Common myeloid progenitor, CD34-positive (primary cell): Measurements from ENCODE around the gene PLEKHG4B.
"Not testable (repeated sequence)": the region's sequence is repeated elsewhere in the genome, so short reads cannot be mapped to it uniquely, and the experiment has no call there.

ENCODE experiments used
- CTCF ChIA-PET: fragments of 350-600 bp; sonication (Branson Sonifier 250); formaldehyde crosslinking; loops from one replicate; lab custom pipeline; 2021; ENCODE audit warnings: antibody characterized with exemption; lab: Charles Lee
- POLR2A ChIA-PET: fragments of 350-600 bp; sonication (Branson Sonifier 250); formaldehyde crosslinking; loops from one replicate; lab custom pipeline; 2021; ENCODE audit warnings: antibody characterized with exemption; lab: Charles Lee
- DNase-seq, 3 donors: peaks; one replicate each; pipeline versions ENCODE4 v3.0.0 to v3.0.0-alpha.2; 2013
- H3K27ac ChIP-seq, 2 experiments: 1 replicate in 1 of 2; 2 replicates in 1 of 2; pipeline ENCODE4 v1.7.0; 2013; ENCODE audit warnings: inconsistent platforms in 2 of 2, low read length in 2 of 2, mild to moderate bottlenecking in 2 of 2, low read depth in 1 of 2, moderate library complexity in 1 of 2; ENCODE audit not compliant: severe bottlenecking in 2 of 2, insufficient read depth in 1 of 2, poor library complexity in 1 of 2
- H3K27me3 ChIP-seq, 5 experiments: replicated peaks in 2 of 5; 1 replicate in 3 of 5; 2 replicates in 2 of 5; pipeline versions ENCODE4 v1.6.1 to v1.7.0; 2013; ENCODE audit warnings: low read length in 4 of 5, mild to moderate bottlenecking in 2 of 5, moderate library complexity in 2 of 5, inconsistent platforms in 1 of 5; ENCODE audit not compliant: insufficient read depth in 5 of 5, control insufficient read depth in 4 of 5
- H3K36me3 ChIP-seq, 4 experiments: 1 replicate in 2 of 4; 2 replicates in 2 of 4; pipeline versions ENCODE4 v1.6.1 to v1.7.0; 2013; ENCODE audit warnings: low read length in 3 of 4, control low read depth in 1 of 4, mild to moderate bottlenecking in 1 of 4; ENCODE audit not compliant: control insufficient read depth in 4 of 4, insufficient read depth in 4 of 4
- H3K4me1 ChIP-seq, 4 experiments: 1 replicate in 3 of 4; 2 replicates in 1 of 4; pipeline versions ENCODE4 v1.6.1 to v1.7.1; 2013; ENCODE audit warnings: low read length in 3 of 4, mild to moderate bottlenecking in 3 of 4, control low read depth in 1 of 4, inconsistent platforms in 1 of 4, moderate library complexity in 1 of 4; ENCODE audit not compliant: control insufficient read depth in 4 of 4, insufficient read depth in 4 of 4; ENCODE audit errors: control extremely low read depth in 1 of 4
- H3K4me3 ChIP-seq, 7 experiments: 1 replicate in 4 of 7; 2 replicates in 3 of 7; pipeline versions ENCODE4 v1.5.1 to v1.7.0; 2013; ENCODE audit warnings: mild to moderate bottlenecking in 7 of 7, low read length in 6 of 7, moderate library complexity in 6 of 7, inconsistent platforms in 2 of 7, low read depth in 2 of 7, control low read depth in 1 of 7; ENCODE audit not compliant: insufficient read depth in 4 of 7, control insufficient read depth in 1 of 7; ENCODE audit errors: extremely low read depth in 1 of 7
- H3K9me3 ChIP-seq, 5 experiments: 1 replicate in 4 of 5; 2 replicates in 1 of 5; pipeline versions ENCODE4 v1.6.1 to v1.7.1; 2013; ENCODE audit warnings: low read length in 4 of 5, mild to moderate bottlenecking in 2 of 5, inconsistent platforms in 1 of 5, low read depth in 1 of 5, moderate library complexity in 1 of 5; ENCODE audit not compliant: control insufficient read depth in 4 of 5, insufficient read depth in 2 of 5; ENCODE audit errors: control extremely low read depth in 1 of 5
- WGBS: methylation state at CpG from one replicate; pipeline ENCODE4 v1.1.5; 2013; ENCODE audit not compliant: insufficient coverage; 5-methylcytosine and 5-hydroxymethylcytosine counted together

The PLEKHG4B gene

GRCh38 chr5:60250-60649, 31.7 kb upstream of the PLEKHG4B start:
- H3K27ac ChIP-seq, POLR2A ChIA-PET, H3K9me3 ChIP-seq, DNase-seq, H3K4me1 ChIP-seq, CTCF ChIA-PET, H3K36me3 ChIP-seq, H3K4me3 ChIP-seq, H3K27me3 ChIP-seq: not testable (repeated sequence)
- no CpG with 5 or more reads among the region's 1 CpG for whole genome bisulfite sequencing

GRCh38 chr5:70440-70839, 21.5 kb upstream of the PLEKHG4B start:
- H3K27me3 ChIP-seq = no peaks in the 10 kb centered on the region
- no peaks in the 10 kb centered on the region for H3K36me3 ChIP-seq
- no peaks in the 10 kb centered on the region for H3K9me3 ChIP-seq
- ChIA-PET CTCF (no interaction called here), POLR2A (no interaction called here)
- no CpG with 5 or more reads among the region's 1 CpG for WGBS
- H3K4me1 ChIP-seq = no peaks in the 10 kb centered on the region
- H3K4me3 ChIP-seq = no peak overlapping the region
- no peak for DNase-seq
- no peak overlapping the region for H3K27ac ChIP-seq

- 94% methylated on average over 10 of the region's 31 CpGs for WGBS
- CTCF ChIA-PET, H3K27ac ChIP-seq, POLR2A ChIA-PET, DNase-seq, H3K36me3 ChIP-seq, H3K4me1 ChIP-seq, H3K9me3 ChIP-seq, H3K4me3 ChIP-seq, H3K27me3 ChIP-seq: not testable (repeated sequence)
Measured at GRCh38 chr5:72316-73180, 19.4 kb upstream of the PLEKHG4B start.

- H3K27me3 ChIP-seq, H3K4me3 ChIP-seq, CTCF ChIA-PET, POLR2A ChIA-PET, H3K36me3 ChIP-seq, H3K9me3 ChIP-seq, DNase-seq, H3K27ac ChIP-seq, H3K4me1 ChIP-seq: not testable (repeated sequence)
- 93% methylated on average over 2 of the region's 9 CpGs for WGBS
Measured at GRCh38 chr5:73181-73447, 18.9 kb upstream of the PLEKHG4B start.

GRCh38 chr5:73768-74502, 18.0 kb upstream of the PLEKHG4B start:
- DNase-seq = no peak
- Histone ChIP-seq H3K9me3 (no peaks in the 10 kb centered on the region), H3K27ac (no peak overlapping the region), H3K4me3 (no peak overlapping the region), H3K27me3 (peaks cover 0 to 3% (median 0%) of the 10 kb centered on the region in 5 experiments), H3K36me3 (no peaks in the 10 kb centered on the region), H3K4me1 (no peaks in the 10 kb centered on the region)
- ChIA-PET CTCF (no interaction called here), POLR2A (no interaction called here)
- WGBS = 97% methylated on average over 13 of the region's 16 CpGs

- no peaks in the 10 kb centered on the region for H3K36me3 ChIP-seq
- peaks cover 0 to 3% (median 0%) of the 10 kb centered on the region in 5 experiments for H3K27me3 ChIP-seq
- POLR2A ChIA-PET = no interaction called here
- H3K4me1 ChIP-seq = no peaks in the 10 kb centered on the region
- CTCF ChIA-PET = no interaction called here
- no peak for DNase-seq
- H3K9me3 ChIP-seq = no peaks in the 10 kb centered on the region
- no peak overlapping the region for H3K27ac ChIP-seq
- 96% methylated on average over 15 of the region's 15 CpGs for WGBS
- no peak overlapping the region for H3K4me3 ChIP-seq
Measured at GRCh38 chr5:74503-75109, 17.4 kb upstream of the PLEKHG4B start.
